GM23338 (cell line): ENCODE data around the gene ANKRD6. TPM values are rescaled to one million over a fixed set of nuclear protein-coding genes. Genes with fewer than 3 reads are reported as not detected.

Source experiments
- ATAC-seq: fragments of 200-7000 bp; cut with Tn5 transposase; 3 replicates; pipeline ENCODE4 v1.9.1; 2020
- DNase-seq: peaks from one replicate; pipeline ENCODE4 v3.0.0-alpha.2; 2015; ENCODE audit warnings: low spot score
- H2AFZ ChIP-seq: fragments of 200-600 bp; sonication (generic); 2 replicates; pipeline ENCODE4 v1.8.0; 2016; ENCODE audit warnings: antibody characterized with exemption, mild to moderate bottlenecking, moderate library complexity
- H3F3A ChIP-seq: fragments of 200-600 bp; sonication (generic); replicated peaks from 2 replicates; pipeline ENCODE4 v1.8.0; 2017; ENCODE audit warnings: antibody characterized with exemption, mixed run types, low read depth
- H3K27ac ChIP-seq: fragments of 200-600 bp; sonication (generic); 2 replicates; pipeline ENCODE4 v1.6.1; 2016; ENCODE audit warnings: low read depth
- H3K27me3 ChIP-seq: fragments of 200-600 bp; sonication (generic); 2 replicates; pipeline ENCODE4 v1.8.0; 2016; ENCODE audit warnings: mild to moderate bottlenecking, mixed run types, moderate library complexity; ENCODE audit not compliant: insufficient read depth
- H3K36me3 ChIP-seq: fragments of 200-600 bp; sonication (generic); 2 replicates; pipeline ENCODE4 v1.8.0; 2016; ENCODE audit warnings: mild to moderate bottlenecking; ENCODE audit not compliant: insufficient read depth
- H3K4me1 ChIP-seq: fragments of 200-600 bp; sonication (generic); 2 replicates; pipeline ENCODE4 v1.8.0; 2016; ENCODE audit warnings: mild to moderate bottlenecking, moderate library complexity; ENCODE audit not compliant: insufficient read depth
- H3K4me2 ChIP-seq: fragments of 200-600 bp; sonication (generic); 2 replicates; pipeline ENCODE4 v1.7.1; 2017; ENCODE audit warnings: mixed run types
- H3K4me3 ChIP-seq: fragments of 200-600 bp; sonication (generic); 2 replicates; pipeline ENCODE4 v1.6.1; 2016; ENCODE audit warnings: mixed run types
- H3K79me2 ChIP-seq: fragments of 200-600 bp; sonication (generic); replicated peaks from 2 replicates; pipeline ENCODE4 v1.8.0; 2017; ENCODE audit warnings: mild to moderate bottlenecking; ENCODE audit not compliant: insufficient read depth
- H3K9me2 ChIP-seq: fragments of 200-600 bp; sonication (generic); 2 replicates; pipeline ENCODE4 v1.8.0; 2017; ENCODE audit not compliant: insufficient read depth
- H4K20me1 ChIP-seq: fragments of 200-600 bp; sonication (generic); replicated peaks from 2 replicates; pipeline ENCODE4 v1.8.0; 2017; ENCODE audit warnings: mild to moderate bottlenecking; ENCODE audit not compliant: insufficient read depth
- H3K27ac Mint-ChIP-seq: 2 replicates; pipeline ENCODE4 v1.8.0; 2020; ENCODE audit warnings: inconsistent platforms, mild to moderate bottlenecking, moderate library complexity, mixed read lengths
- H3K27me3 Mint-ChIP-seq: 3 replicates; pipeline ENCODE4 v1.8.0; 2022; ENCODE audit warnings: low read depth, mild to moderate bottlenecking, moderate library complexity, mixed read lengths, inconsistent platforms; ENCODE audit not compliant: insufficient read depth, poor library complexity
- H3K36me3 Mint-ChIP-seq: 3 replicates; pipeline ENCODE4 v1.8.0; 2021; ENCODE audit warnings: low read depth, mild to moderate bottlenecking, inconsistent platforms, moderate library complexity, mixed read lengths
- H3K4me1 Mint-ChIP-seq: 3 replicates; pipeline ENCODE4 v1.8.0; 2020; ENCODE audit warnings: mild to moderate bottlenecking, inconsistent platforms, mixed read lengths
- H3K4me3 Mint-ChIP-seq: 3 replicates; pipeline ENCODE4 v1.8.0; 2021; ENCODE audit warnings: moderate library complexity, mild to moderate bottlenecking, inconsistent platforms, mixed read lengths
- H3K9me3 Mint-ChIP-seq: 3 replicates; pipeline ENCODE4 v1.8.0; 2020; ENCODE audit warnings: moderate library complexity, mild to moderate bottlenecking, inconsistent platforms, mixed read lengths
- CREB1 ChIP-seq: fragments of 250-450 bp; sonication (Bioruptor Pico); IDR thresholded peaks from 2 replicates; pipeline ENCODE4 v1.5.0; 2020; ENCODE audit warnings: low read depth, mild to moderate bottlenecking, moderate library complexity
- ETS1 ChIP-seq: IDR thresholded peaks from 2 replicates; pipeline ENCODE4 v1.6.1; 2016; ENCODE audit warnings: antibody characterized with exemption
- EZH2 ChIP-seq: fragments of 200-600 bp; sonication (generic); IDR thresholded peaks from one replicate; pipeline ENCODE4 v1.8.0; 2017; ENCODE audit warnings: antibody characterized with exemption, mild to moderate bottlenecking, low read depth; ENCODE audit not compliant: unreplicated experiment
- JUNB ChIP-seq: IDR thresholded peaks from one replicate; pipeline ENCODE4 v1.6.1; 2016; ENCODE audit warnings: antibody characterized with exemption; ENCODE audit not compliant: unreplicated experiment
- NANOG ChIP-seq: IDR thresholded peaks from 2 replicates; pipeline ENCODE4 v1.6.1; 2016; ENCODE audit warnings: antibody characterized with exemption, borderline replicate concordance
- POLR2AphosphoS5 ChIP-seq: IDR thresholded peaks from 2 replicates; pipeline ENCODE4 v1.6.1; 2016; ENCODE audit warnings: antibody characterized with exemption, low read depth
- STAT1 ChIP-seq: IDR thresholded peaks from one replicate; pipeline ENCODE4 v1.6.1; 2016; ENCODE audit warnings: antibody characterized with exemption; ENCODE audit not compliant: unreplicated experiment
- ZNF114 ChIP-seq: fragments of 250-450 bp; sonication (Bioruptor Pico); IDR thresholded peaks from 2 replicates; pipeline ENCODE4 v1.5.0; 2020; ENCODE audit warnings: mild to moderate bottlenecking, moderate library complexity
- ZNF462 ChIP-seq: fragments of 250-450 bp; sonication (Bioruptor Pico); IDR thresholded peaks from 2 replicates; pipeline ENCODE4 v1.5.0; 2020; ENCODE audit warnings: mild to moderate bottlenecking, moderate library complexity
- polyA plus RNA-seq: library from polyadenylated mRNA; unstranded; fragments of >200 nt; fragmentation: Nextera tagmentation; extraction: Ambion mirVana; gene quantifications from 2 replicates; pipeline ENCODE4 v1.2.1, GENCODE V29; 2016
- total RNA-seq: library from RNA; depleted of rRNA; stranded (reverse); fragments of >200 nt; shearing (Covaris generic); gene quantifications from 2 replicates; pipeline ENCODE4 v1.2.3, GENCODE V29; 2014

The ANKRD6 gene
- total and polyA plus RNA-seq, 2 experiments from 2014 or later, result 3.2 to 9.2 TPM

GRCh38 chr6:89464295-89464694 lies 31.3 kb downstream of the ANKRD6 start (continued):
- no peak for TF ChIP-seq ZNF462

- Histone ChIP-seq H3K4me3 (no peak overlapping the region), H2AFZ (no peak overlapping the region), H3F3A (no peaks in the 10 kb centered on the region), H3K36me3 (no peaks in the 10 kb centered on the region), H3K9me2 (no peaks in the 10 kb centered on the region), H3K4me2 (no peak overlapping the region), H4K20me1 (no peaks in the 10 kb centered on the region), H3K4me1 (0 out of 2 replicates have a peak, but pooled peaks cover 7% of the 10 kb centered on the region), H3K27ac (no peak overlapping the region), H3K27me3 (no peaks in the 10 kb centered on the region), H3K79me2 (no peaks in the 10 kb centered on the region)
- no peak overlapping the region for H3K4me3 Mint-ChIP-seq
- DNase-seq (no peak), ATAC-seq (no peak)
- H3K9me3 Mint-ChIP-seq, result no peaks in the 10 kb centered on the region
- H3K4me1 Mint-ChIP-seq, result peaks cover 21% of the 10 kb centered on the region
- peaks cover 5% of the 10 kb centered on the region for H3K27me3 Mint-ChIP-seq
- no peaks in the 10 kb centered on the region for H3K36me3 Mint-ChIP-seq
- no peak overlapping the region for H3K27ac Mint-ChIP-seq
- TF ChIP-seq EZH2 (no peak), JUNB (no peak), CREB1 (CRISPR knock-in tag) (no peak), POLR2AphosphoS5 (no peak), NANOG (no peak), STAT1 (no peak), ETS1 (no peak), ZNF462 (no peak), ZNF114 (no peak)
Observed at GRCh38 chr6:89467437-89467836, 34.5 kb downstream of the ANKRD6 start.
